HepG2 (cell line): ENCODE results near the gene PHF5A. TPM values are rescaled to one million over a fixed set of nuclear protein-coding genes. Genes with fewer than 3 reads are reported as not detected.
A peak's percentile ranks its signal among the peaks of the same experiment; 100 is the strongest.

ENCODE experiments used
- ATAD3A ChIP-seq: sonication (generic); formaldehyde crosslinking; IDR thresholded peaks from 2 replicates; pipeline ENCODE4 v1.4.0; 2020; ENCODE audit warnings: missing genetic modification reagents
- ATM ChIP-seq: fragments of 450-650 bp; IDR thresholded peaks from 2 replicates; pipeline ENCODE4 v1.7.1; 2017; ENCODE audit warnings: mild to moderate bottlenecking, borderline replicate concordance
- NFKB2 ChIP-seq: sonication (generic); formaldehyde crosslinking; IDR thresholded peaks from 2 replicates; pipeline ENCODE4 v1.4.0; 2020; ENCODE audit warnings: missing genetic modification reagents, borderline replicate concordance
- NKX3-1 ChIP-seq: sonication (generic); formaldehyde crosslinking; IDR thresholded peaks from 2 replicates; pipeline ENCODE4 v1.5.0; 2020; ENCODE audit warnings: missing genetic modification reagents
- PHF21A ChIP-seq: sonication (generic); formaldehyde crosslinking; IDR thresholded peaks from 2 replicates; pipeline ENCODE4 v1.5.0; 2020; ENCODE audit warnings: mild to moderate bottlenecking, missing genetic modification reagents
- RARA ChIP-seq: IDR thresholded peaks from 2 replicates; pipeline ENCODE4 v1.6.1; 2016; ENCODE audit warnings: missing genetic modification reagents, missing compliant biosample characterization
- SRY ChIP-seq: sonication (generic); formaldehyde crosslinking; IDR thresholded peaks from 2 replicates; pipeline ENCODE4 v1.8.0; 2022; ENCODE audit warnings: mild to moderate bottlenecking, missing genetic modification reagents
- THYN1 ChIP-seq: sonication (generic); formaldehyde crosslinking; IDR thresholded peaks from 2 replicates; pipeline ENCODE4 v1.8.1; 2023; ENCODE audit warnings: low read depth, mild to moderate bottlenecking, moderate library complexity, missing genetic modification reagents, borderline replicate concordance
- ZNF225 ChIP-seq: sonication (generic); formaldehyde crosslinking; IDR thresholded peaks from 2 replicates; pipeline ENCODE4 v1.4.0; 2020; ENCODE audit warnings: mild to moderate bottlenecking, missing genetic modification reagents
- ZNF343 ChIP-seq: sonication (generic); formaldehyde crosslinking; IDR thresholded peaks from 2 replicates; pipeline ENCODE4 v1.4.0; 2020; ENCODE audit warnings: mild to moderate bottlenecking, missing genetic modification reagents
- ZNF577 ChIP-seq: sonication (generic); formaldehyde crosslinking; IDR thresholded peaks from 2 replicates; pipeline ENCODE4 v1.4.0; 2020; ENCODE audit warnings: mild to moderate bottlenecking, low read depth, missing genetic modification reagents, borderline replicate concordance
- ZNF660 ChIP-seq: sonication (generic); formaldehyde crosslinking; IDR thresholded peaks from 2 replicates; pipeline ENCODE4 v1.5.1; 2020; ENCODE audit warnings: mild to moderate bottlenecking, low read depth, missing genetic modification reagents, borderline replicate concordance
- ZNF724P ChIP-seq: sonication (generic); formaldehyde crosslinking; IDR thresholded peaks from 2 replicates; pipeline ENCODE4 v1.8.0; 2022; ENCODE audit warnings: missing genetic modification reagents, borderline replicate concordance
- polyA plus RNA-seq, 8 experiments: library from polyadenylated mRNA; depleted of rRNA in 3 of 8; stranded (reverse) in 7 of 8; unstranded in 1 of 8; fragments of >200 nt; fragmentation: Illumina TruSeq in 4 of 8; extraction: Trizol in 4 of 8; gene quantifications; 2 replicates each; pipeline versions ENCODE4 v1.2.1 to v1.2.3, GENCODE V29; 2011 to 2016; ENCODE audit warnings: low read depth in 4 of 8, missing spikeins in 1 of 8, mixed read lengths in 1 of 8; ENCODE audit not compliant: insufficient read depth in 1 of 8
- total RNA-seq, 5 experiments: library from RNA; depleted of rRNA; stranded (reverse); fragments of >200 nt; fragmentation: Illumina TruSeq; extraction: Trizol; gene quantifications; 2 replicates each; pipeline ENCODE4 v1.2.3, GENCODE V29; 2016; ENCODE audit warnings: low read depth in 1 of 5
- TF ChIP-seq, protein P1 (sequence below): sonication (generic); formaldehyde crosslinking; IDR thresholded peaks from 2 replicates; pipeline ENCODE4 v1.8.1; 2023; ENCODE audit warnings: mild to moderate bottlenecking, missing genetic modification reagents
- TF ChIP-seq, protein P2 (sequence below): sonication (generic); formaldehyde crosslinking; IDR thresholded peaks from 2 replicates; pipeline ENCODE4 v1.4.0; 2020; ENCODE audit warnings: missing genetic modification reagents
- TF ChIP-seq, protein P3 (sequence below): sonication (generic); formaldehyde crosslinking; IDR thresholded peaks from 2 replicates; pipeline ENCODE4 v1.4.0; 2020; ENCODE audit warnings: missing genetic modification reagents, mild to moderate bottlenecking, borderline replicate concordance
- TF ChIP-seq, protein P4 (sequence below): sonication (generic); formaldehyde crosslinking; IDR thresholded peaks from 2 replicates; pipeline ENCODE4 v1.4.0; 2020; ENCODE audit warnings: missing genetic modification reagents
- TF ChIP-seq, protein P5 (sequence below): sonication (generic); formaldehyde crosslinking; IDR thresholded peaks from 2 replicates; pipeline ENCODE4 v1.4.0; 2020; ENCODE audit warnings: missing genetic modification reagents, borderline replicate concordance
- TF ChIP-seq, protein P6 (sequence below): sonication (generic); formaldehyde crosslinking; IDR thresholded peaks from 2 replicates; pipeline ENCODE4 v1.4.0; 2020; ENCODE audit warnings: mild to moderate bottlenecking, missing genetic modification reagents

PHF5A gene
- total and polyA plus RNA-seq, 2 of the 13 experiments (the other 11 are each of a cell fraction or from before 2014, with no cell fraction given) = 56.6 to 105 TPM

DNA sequence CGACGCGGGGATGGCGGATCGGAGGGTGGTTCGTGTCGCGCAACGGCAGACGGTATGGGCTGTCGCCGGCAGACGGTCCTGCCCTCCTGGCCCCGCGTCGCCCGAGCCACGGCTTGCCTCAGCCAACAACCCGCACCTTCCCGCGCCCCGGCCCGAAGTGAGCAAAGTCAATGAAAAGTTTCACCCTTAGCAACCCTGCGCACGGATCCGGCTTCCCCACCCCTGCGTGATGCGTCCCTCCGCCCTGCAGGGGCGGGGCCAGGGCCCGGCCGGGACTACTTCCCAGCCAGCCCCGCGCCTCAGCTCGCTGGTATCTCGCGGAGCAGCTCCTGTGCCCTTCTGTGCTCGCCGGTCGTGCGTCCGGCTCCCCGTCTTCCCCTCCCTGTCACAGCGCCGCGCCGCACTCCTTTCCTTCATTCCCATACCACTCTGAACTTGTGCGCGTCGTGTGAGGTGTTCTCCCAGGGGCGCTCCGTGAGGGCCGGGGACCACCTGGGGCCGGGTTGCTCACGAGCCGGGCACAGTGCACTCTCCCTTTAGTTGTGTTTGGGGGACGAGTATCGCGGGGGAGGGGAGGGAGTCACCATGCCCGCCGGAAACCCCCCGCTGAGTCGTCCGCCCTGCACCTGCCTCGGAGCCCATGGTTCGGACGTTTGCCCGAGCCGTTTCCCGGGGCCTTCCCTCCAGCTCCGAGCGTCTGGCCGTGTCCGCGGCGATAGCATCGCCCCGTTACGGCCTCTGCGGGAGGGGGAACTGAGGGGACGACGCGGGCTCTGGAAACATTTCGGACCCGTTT, 21.7 kb downstream of the PHF5A start, which contains the start of gene TOB2 (continued):
- TF ChIP-seq, protein P1, sequence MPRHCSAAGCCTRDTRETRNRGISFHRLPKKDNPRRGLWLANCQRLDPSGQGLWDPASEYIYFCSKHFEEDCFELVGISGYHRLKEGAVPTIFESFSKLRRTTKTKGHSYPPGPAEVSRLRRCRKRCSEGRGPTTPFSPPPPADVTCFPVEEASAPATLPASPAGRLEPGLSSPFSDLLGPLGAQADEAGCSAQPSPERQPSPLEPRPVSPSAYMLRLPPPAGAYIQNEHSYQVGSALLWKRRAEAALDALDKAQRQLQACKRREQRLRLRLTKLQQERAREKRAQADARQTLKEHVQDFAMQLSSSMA (CRISPR knock-in tag) = peak; percentile 82; the same call in 1 of the 2 replicates
- TF ChIP-seq, protein P2, sequence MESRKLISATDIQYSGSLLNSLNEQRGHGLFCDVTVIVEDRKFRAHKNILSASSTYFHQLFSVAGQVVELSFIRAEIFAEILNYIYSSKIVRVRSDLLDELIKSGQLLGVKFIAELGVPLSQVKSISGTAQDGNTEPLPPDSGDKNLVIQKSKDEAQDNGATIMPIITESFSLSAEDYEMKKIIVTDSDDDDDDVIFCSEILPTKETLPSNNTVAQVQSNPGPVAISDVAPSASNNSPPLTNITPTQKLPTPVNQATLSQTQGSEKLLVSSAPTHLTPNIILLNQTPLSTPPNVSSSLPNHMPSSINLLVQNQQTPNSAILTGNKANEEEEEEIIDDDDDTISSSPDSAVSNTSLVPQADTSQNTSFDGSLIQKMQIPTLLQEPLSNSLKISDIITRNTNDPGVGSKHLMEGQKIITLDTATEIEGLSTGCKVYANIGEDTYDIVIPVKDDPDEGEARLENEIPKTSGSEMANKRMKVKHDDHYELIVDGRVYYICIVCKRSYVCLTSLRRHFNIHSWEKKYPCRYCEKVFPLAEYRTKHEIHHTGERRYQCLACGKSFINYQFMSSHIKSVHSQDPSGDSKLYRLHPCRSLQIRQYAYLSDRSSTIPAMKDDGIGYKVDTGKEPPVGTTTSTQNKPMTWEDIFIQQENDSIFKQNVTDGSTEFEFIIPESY (CRISPR knock-in tag) = peak; percentile 71
- TF ChIP-seq ZNF343 (CRISPR knock-in tag) (peak; percentile 80; the same call in 1 of the 2 replicates), ZNF660 (CRISPR knock-in tag) (0 out of 2 replicates have a peak, but pooled peaks have one; percentile 38), NKX3-1 (peak; percentile 91), ZNF577 (CRISPR knock-in tag) (peak; percentile 89; the same call in 1 of the 2 replicates), ATAD3A (CRISPR knock-in tag) (no peak), SRY (peak; percentile 99), NFKB2 (CRISPR knock-in tag) (peak; percentile 97), THYN1 (no peak), ZNF724P (peak; percentile 93), RARA (CRISPR knock-in tag) (peak; percentile 82), ATM (no peak), ZNF225 (CRISPR knock-in tag) (no peak; the same call in 1 of the 2 replicates), PHF21A (CRISPR knock-in tag) (peak; percentile 95)
- TF ChIP-seq, protein P3, sequence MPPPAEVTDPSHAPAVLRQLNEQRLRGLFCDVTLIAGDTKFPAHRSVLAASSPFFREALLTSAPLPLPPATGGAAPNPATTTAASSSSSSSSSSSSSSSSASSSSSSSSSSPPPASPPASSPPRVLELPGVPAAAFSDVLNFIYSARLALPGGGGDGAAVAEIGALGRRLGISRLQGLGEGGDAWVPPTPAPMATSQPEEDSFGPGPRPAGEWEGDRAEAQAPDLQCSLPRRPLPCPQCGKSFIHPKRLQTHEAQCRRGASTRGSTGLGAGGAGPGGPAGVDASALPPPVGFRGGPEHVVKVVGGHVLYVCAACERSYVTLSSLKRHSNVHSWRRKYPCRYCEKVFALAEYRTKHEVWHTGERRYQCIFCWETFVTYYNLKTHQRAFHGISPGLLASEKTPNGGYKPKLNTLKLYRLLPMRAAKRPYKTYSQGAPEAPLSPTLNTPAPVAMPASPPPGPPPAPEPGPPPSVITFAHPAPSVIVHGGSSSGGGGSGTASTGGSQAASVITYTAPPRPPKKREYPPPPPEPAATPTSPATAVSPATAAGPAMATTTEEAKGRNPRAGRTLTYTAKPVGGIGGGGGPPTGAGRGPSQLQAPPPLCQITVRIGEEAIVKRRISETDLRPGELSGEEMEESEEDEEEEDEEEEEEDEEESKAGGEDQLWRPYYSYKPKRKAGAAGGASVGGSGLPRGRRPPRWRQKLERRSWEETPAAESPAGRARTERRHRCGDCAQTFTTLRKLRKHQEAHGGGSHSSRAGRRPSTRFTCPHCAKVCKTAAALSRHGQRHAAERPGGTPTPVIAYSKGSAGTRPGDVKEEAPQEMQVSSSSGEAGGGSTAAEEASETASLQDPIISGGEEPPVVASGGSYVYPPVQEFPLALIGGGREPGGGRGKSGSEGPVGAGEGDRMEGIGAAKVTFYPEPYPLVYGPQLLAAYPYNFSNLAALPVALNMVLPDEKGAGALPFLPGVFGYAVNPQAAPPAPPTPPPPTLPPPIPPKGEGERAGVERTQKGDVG (CRISPR knock-in tag) = peak; percentile 87; the same call in 1 of the 2 replicates
- TF ChIP-seq, protein P4, sequence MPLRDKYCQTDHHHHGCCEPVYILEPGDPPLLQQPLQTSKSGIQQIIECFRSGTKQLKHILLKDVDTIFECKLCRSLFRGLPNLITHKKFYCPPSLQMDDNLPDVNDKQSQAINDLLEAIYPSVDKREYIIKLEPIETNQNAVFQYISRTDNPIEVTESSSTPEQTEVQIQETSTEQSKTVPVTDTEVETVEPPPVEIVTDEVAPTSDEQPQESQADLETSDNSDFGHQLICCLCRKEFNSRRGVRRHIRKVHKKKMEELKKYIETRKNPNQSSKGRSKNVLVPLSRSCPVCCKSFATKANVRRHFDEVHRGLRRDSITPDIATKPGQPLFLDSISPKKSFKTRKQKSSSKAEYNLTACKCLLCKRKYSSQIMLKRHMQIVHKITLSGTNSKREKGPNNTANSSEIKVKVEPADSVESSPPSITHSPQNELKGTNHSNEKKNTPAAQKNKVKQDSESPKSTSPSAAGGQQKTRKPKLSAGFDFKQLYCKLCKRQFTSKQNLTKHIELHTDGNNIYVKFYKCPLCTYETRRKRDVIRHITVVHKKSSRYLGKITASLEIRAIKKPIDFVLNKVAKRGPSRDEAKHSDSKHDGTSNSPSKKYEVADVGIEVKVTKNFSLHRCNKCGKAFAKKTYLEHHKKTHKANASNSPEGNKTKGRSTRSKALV (CRISPR knock-in tag) = peak; percentile 88
- TF ChIP-seq, protein P5, sequence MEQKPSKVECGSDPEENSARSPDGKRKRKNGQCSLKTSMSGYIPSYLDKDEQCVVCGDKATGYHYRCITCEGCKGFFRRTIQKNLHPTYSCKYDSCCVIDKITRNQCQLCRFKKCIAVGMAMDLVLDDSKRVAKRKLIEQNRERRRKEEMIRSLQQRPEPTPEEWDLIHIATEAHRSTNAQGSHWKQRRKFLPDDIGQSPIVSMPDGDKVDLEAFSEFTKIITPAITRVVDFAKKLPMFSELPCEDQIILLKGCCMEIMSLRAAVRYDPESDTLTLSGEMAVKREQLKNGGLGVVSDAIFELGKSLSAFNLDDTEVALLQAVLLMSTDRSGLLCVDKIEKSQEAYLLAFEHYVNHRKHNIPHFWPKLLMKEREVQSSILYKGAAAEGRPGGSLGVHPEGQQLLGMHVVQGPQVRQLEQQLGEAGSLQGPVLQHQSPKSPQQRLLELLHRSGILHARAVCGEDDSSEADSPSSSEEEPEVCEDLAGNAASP (CRISPR knock-in tag) = peak; percentile 90
- TF ChIP-seq, protein P6, sequence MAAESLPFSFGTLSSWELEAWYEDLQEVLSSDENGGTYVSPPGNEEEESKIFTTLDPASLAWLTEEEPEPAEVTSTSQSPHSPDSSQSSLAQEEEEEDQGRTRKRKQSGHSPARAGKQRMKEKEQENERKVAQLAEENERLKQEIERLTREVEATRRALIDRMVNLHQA = no peak
